ENCODE measurements around the gene IFI44. TPM values are rescaled to one million over a fixed set of nuclear protein-coding genes. Genes with fewer than 3 reads are reported as not detected.

The IFI44 gene
- total RNA-seq, 1 donor from 2014 or later: 3.5 TPM

DNA sequence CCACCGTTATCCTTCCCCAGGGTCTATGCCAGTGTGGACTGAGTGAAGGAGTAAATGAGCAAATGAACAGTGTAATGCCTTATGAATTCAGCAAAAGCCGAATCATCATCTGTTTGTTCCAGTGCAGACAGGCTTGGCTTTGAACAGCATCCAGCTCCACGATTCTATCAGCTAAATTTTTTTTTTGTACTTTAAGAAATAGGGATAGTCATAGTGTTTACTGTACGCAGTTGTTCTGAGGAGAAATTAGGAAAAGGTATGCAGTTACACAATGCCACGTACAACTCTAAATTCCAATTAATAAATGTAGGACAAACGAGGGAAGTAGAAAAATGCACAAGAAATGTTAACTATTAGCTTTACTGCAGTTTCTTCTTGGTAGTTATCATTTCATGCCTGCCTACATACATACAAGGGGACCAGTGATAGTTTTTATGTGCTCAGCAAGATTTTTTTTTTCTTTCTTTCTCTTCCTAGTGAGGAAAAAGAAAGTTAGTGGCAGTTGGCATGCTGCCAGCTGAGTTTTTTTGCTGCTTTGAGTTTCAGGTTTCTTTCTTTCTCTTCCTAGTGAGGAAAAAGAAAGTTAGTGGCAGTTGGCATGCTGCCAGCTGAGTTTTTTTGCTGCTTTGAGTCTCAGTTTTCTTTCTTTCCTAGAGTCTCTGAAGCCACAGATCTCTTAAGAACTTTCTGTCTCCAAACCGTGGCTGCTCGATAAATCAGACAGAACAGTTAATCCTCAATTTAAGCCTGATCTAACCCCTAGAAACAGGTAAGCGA lies 29.6 kb upstream of the IFI44 start, which contains the start of gene IFI44L:
TSS of gene IFI44L (plus strand) at position 646 of the 777 bp plus-strand sequence. CDS start 7,468 bp downstream, outside the sequence.
- DNase-seq (ENCODE audit: low read depth): no peak

DNA sequence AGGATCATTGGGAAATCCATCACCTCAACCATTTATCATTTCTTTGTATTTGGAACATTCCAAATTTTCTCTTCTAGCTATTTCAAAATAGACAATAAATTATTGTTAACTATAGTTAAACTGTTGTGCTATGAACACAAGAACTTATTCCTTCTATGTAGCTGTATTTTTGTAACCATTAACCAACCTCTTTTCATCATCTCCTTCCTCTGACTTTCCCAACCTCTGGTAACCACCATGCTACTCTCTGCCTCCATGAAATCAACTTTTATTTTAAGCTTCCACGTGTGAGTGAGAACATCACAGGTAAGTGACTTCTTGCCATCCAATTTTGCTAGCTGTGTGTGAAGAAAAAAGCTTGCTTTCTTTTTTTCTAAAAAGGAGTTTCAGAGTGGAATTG lies 29.0 kb upstream of the IFI44 start:
- TF ChIP-seq, protein P1, sequence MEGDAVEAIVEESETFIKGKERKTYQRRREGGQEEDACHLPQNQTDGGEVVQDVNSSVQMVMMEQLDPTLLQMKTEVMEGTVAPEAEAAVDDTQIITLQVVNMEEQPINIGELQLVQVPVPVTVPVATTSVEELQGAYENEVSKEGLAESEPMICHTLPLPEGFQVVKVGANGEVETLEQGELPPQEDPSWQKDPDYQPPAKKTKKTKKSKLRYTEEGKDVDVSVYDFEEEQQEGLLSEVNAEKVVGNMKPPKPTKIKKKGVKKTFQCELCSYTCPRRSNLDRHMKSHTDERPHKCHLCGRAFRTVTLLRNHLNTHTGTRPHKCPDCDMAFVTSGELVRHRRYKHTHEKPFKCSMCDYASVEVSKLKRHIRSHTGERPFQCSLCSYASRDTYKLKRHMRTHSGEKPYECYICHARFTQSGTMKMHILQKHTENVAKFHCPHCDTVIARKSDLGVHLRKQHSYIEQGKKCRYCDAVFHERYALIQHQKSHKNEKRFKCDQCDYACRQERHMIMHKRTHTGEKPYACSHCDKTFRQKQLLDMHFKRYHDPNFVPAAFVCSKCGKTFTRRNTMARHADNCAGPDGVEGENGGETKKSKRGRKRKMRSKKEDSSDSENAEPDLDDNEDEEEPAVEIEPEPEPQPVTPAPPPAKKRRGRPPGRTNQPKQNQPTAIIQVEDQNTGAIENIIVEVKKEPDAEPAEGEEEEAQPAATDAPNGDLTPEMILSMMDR (IDR thresholded peaks at IDR 0.05; ENCODE audit: insufficient read depth, low read length, poor library complexity, severe bottlenecking): no peak
- H3K4me3 ChIP-seq (ENCODE audit: low read depth, low read length): peak overlapping the region; percentile 31

More for the DNA sequence above, 29.6 kb upstream of the IFI44 start, which contains the start of gene IFI44L:
- TF ChIP-seq, protein P1 (IDR thresholded peaks at IDR 0.05; ENCODE audit: insufficient read depth, low read length, poor library complexity, severe bottlenecking): no peak
- Histone ChIP-seq H3K4me3 (ENCODE audit: low read depth, low read length) (peak within 1 kb of the TSS; percentile 31), H3K27me3 (ENCODE audit: control insufficient read depth, insufficient read depth, low read length) (no peaks in the 10 kb centered on the region), H3K36me3 (ENCODE audit: control insufficient read depth, insufficient read depth, low read length) (no peaks in the 10 kb centered on the region)

DNA sequence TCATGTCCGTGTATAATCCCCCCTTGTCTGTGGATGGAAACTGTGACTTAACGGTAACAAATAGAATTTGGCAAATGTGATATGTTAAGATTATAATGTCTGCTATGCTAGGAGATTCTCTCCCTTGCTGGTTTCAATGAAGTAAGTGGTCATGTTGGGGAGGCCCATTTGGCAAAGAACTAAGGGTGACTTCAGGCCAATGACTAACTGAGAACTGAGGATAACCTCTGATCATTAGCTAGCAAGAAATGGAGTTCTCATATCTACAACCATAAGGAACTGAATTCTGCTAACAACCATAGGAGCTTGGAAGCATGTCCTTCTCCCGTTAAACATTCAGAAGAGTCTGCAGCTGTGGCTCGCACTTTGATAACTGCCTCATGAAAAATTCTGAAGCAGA lies 27.1 kb upstream of the IFI44 start:
- no peak overlapping the region for H3K4me3 ChIP-seq (ENCODE audit: low read depth, low read length)
- H3K36me3 ChIP-seq (ENCODE audit: control insufficient read depth, insufficient read depth, low read length): no peaks in the 10 kb centered on the region
- TF ChIP-seq, protein P1 (IDR thresholded peaks at IDR 0.05; ENCODE audit: insufficient read depth, low read length, poor library complexity, severe bottlenecking): no peak
- H3K27me3 ChIP-seq (ENCODE audit: control insufficient read depth, insufficient read depth, low read length): no peaks in the 10 kb centered on the region
- DNase-seq (ENCODE audit: low read depth): no peak

More for the DNA sequence above, 29.0 kb upstream of the IFI44 start:
- no peak for DNase-seq (ENCODE audit: low read depth)
- H3K27me3 ChIP-seq (ENCODE audit: control insufficient read depth, insufficient read depth, low read length): no peaks in the 10 kb centered on the region
- H3K36me3 ChIP-seq (ENCODE audit: control insufficient read depth, insufficient read depth, low read length): no peaks in the 10 kb centered on the region

DNA sequence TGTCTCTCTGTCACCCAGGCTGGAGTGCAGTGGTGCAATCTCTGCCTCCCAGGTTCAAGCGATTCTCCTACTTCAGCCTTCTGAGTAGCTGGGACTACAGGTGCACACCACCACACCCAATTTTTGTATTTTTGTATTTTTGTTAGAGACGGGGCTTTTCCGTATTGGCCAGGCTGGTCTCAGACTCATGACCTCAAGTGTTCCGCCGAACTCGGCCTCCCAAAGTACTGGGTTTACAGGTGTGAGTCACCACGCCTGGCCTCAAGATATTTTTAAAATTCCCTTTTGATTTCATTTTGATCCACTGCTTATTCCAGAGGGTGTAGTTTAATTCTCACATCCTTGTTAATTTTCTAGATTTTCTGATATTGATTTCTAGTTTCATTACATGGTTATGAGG lies 25.6 kb upstream of the IFI44 start:
- Histone ChIP-seq H3K27me3 (ENCODE audit: control insufficient read depth, insufficient read depth, low read length) (no peaks in the 10 kb centered on the region), H3K4me3 (ENCODE audit: low read depth, low read length) (no peak overlapping the region), H3K36me3 (ENCODE audit: control insufficient read depth, insufficient read depth, low read length) (no peaks in the 10 kb centered on the region)
- no peak for DNase-seq (ENCODE audit: low read depth)
- TF ChIP-seq, protein P1 (IDR thresholded peaks at IDR 0.05; ENCODE audit: insufficient read depth, low read length, poor library complexity, severe bottlenecking): no peak

DNA sequence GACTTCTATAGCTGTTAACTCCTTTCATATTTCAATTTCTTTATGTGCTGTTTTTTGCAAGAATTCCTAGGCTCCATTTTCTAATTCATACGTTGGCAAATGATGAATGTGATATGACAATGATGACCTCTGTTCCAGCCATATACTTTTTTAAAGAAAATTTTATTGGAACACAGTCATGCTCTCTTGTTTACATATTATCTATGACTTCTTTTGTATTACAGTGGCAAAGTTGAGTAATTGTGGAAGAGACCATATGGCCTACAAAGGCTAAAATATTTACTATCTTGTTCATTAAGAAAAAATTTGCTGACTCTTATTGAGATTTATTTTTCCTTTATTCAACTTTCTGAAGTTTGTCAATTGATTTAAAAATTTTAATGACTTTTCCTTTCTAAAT lies 22.3 kb upstream of the IFI44 start:
- Histone ChIP-seq H3K27me3 (ENCODE audit: control insufficient read depth, insufficient read depth, low read length) (no peaks in the 10 kb centered on the region), H3K4me3 (ENCODE audit: low read depth, low read length) (no peak overlapping the region), H3K36me3 (ENCODE audit: control insufficient read depth, insufficient read depth, low read length) (no peaks in the 10 kb centered on the region)
- TF ChIP-seq, protein P1 (IDR thresholded peaks at IDR 0.05; ENCODE audit: insufficient read depth, low read length, poor library complexity, severe bottlenecking): no peak
- DNase-seq (ENCODE audit: low read depth): no peak

All from kidney epithelial cell (primary cell).